ENCODE measurements around the gene WASL. TPM values are rescaled to one million over a fixed set of nuclear protein-coding genes. Genes with fewer than 3 reads are reported as not detected.

The WASL gene
- total and polyA plus RNA-seq, 10 of the 15 experiments (the other 5 are each of a cell fraction or from before 2014, with no cell fraction given), result 2.0 to 6.4 (median 3.5) TPM

GRCh38 chr7:123789817-123790216 is 41.0 kb upstream of the WASL start:
- no peaks in the 10 kb centered on the region for H3K4me1 ChIP-seq (ENCODE audit: control insufficient read depth, insufficient read depth, low read length)
- DNase-seq (ENCODE audit: low read depth, low spot score), result no peak
- ChIA-PET SMC1A (ENCODE audit: uncharacterized antibody, unreplicated experiment) (interaction anchor here (0.6 to 2.8 kb wide), 4 partner anchors 8 to 165 kb away, joined by 3 to 16 read pairs (median 3); no protein-coding TSS in a partner anchor), CTCF (interaction anchor here (1.5 to 3.0 kb wide), 4 partner anchors 9 to 107 kb away, joined by 4 to 8 read pairs (median 5); no protein-coding TSS in a partner anchor), RAD21 (ENCODE audit: unreplicated experiment) (interaction anchor here (0.8 to 2.3 kb wide), 3 partner anchors 8 to 75 kb away, joined by 3 to 6 read pairs (median 4); no protein-coding TSS in a partner anchor), POLR2A (no interaction called here)
- H3K4me2 ChIP-seq (ENCODE audit: control insufficient read depth, insufficient read depth), result no peak overlapping the region
- no peak for TF ChIP-seq BCLAF1 (IDR thresholded peaks at IDR 0.05)
- no peak for TF ChIP-seq ZNF592 (IDR thresholded peaks at IDR 0.05)
- TF ChIP-seq RBBP5 (conservative IDR thresholded peaks at IDR 0.05), result no peak
- no peak for TF ChIP-seq TAF1 (IDR thresholded peaks at IDR 0.05; ENCODE audit: borderline replicate concordance, low read depth, low read length)
- no peak for TF ChIP-seq TCF3 (IDR thresholded peaks at IDR 0.05; ENCODE audit: borderline replicate concordance, insufficient read depth, low read depth, low read length)
- TF ChIP-seq ZBTB4 (CRISPR knock-in tag; IDR thresholded peaks at IDR 0.05), result no peak
- no peak for TF ChIP-seq TCF12 (IDR thresholded peaks at IDR 0.05; ENCODE audit: low read depth, low read length)
- no peak for TF ChIP-seq SUZ12 (IDR thresholded peaks at IDR 0.05; ENCODE audit: unreplicated experiment)
- 59% methylated on average over 3 of the region's 3 CpGs for WGBS (ENCODE audit: insufficient coverage, insufficient replicate concordance, low lambda C conversion rate, missing lambda C conversion rate)
- no peaks in the 10 kb centered on the region for H3K79me2 ChIP-seq (ENCODE audit: control insufficient read depth, insufficient read depth, low read length)
- in situ Hi-C loops (cut with MboI), result no loop called here
- BruUV-seq (replicated peaks), result no TSS peak
- no peaks in the 10 kb centered on the region for H3K27me3 ChIP-seq (replicated peaks in 1 of 2; ENCODE audit: control insufficient read depth in 2 of 2, insufficient read depth in 2 of 2, low read length in 1 of 2)
- no peak overlapping the region for H2AFZ ChIP-seq (ENCODE audit: control insufficient read depth, low read depth, low read length)
- no peaks in the 10 kb centered on the region for H4K20me1 ChIP-seq (ENCODE audit: control insufficient read depth, insufficient read depth)
- H3K27ac ChIP-seq (ENCODE audit: control insufficient read depth, insufficient read depth), result no peak overlapping the region
- intact Hi-C loops (cut with micrococcal nuclease; ENCODE audit: unreplicated experiment), result no loop called here
- H3K36me3 ChIP-seq (ENCODE audit: control insufficient read depth in 2 of 2, insufficient read depth in 2 of 2, low read length in 1 of 2), result no peaks in the 10 kb centered on the region
- peak; percentile 29; the same call in 2 of the 3 replicates for ATAC-seq
- no peak for FAIRE-seq
- no peak overlapping the region for H3K9ac ChIP-seq (ENCODE audit: control insufficient read depth, insufficient read depth, low read length)
- H3K9me3 ChIP-seq (replicated peaks; ENCODE audit: control insufficient read depth, insufficient read depth, low read length), result no peaks in the 10 kb centered on the region; the same call in 2 of the 3 replicates
- H3K4me3 ChIP-seq, result no peak overlapping the region
